DND-41 (cell line): ENCODE data around the gene RBM44.

ENCODE experiments used
- CTCF ChIP-seq: IDR thresholded peaks from 2 replicates; pipeline ENCODE4 v1.5.1; 2012; ENCODE audit warnings: borderline replicate concordance, low read length, moderate library complexity, mild to moderate bottlenecking; ENCODE audit not compliant: poor library complexity, severe bottlenecking; ENCODE audit errors: extremely low read depth
- EZH2 ChIP-seq: IDR thresholded peaks from 3 replicates; pipeline ENCODE4 v1.6.1; 2012; ENCODE audit warnings: borderline replicate concordance, low read depth, mild to moderate bottlenecking, moderate library complexity, low read length, inconsistent platforms; ENCODE audit not compliant: severe bottlenecking

DNA sequence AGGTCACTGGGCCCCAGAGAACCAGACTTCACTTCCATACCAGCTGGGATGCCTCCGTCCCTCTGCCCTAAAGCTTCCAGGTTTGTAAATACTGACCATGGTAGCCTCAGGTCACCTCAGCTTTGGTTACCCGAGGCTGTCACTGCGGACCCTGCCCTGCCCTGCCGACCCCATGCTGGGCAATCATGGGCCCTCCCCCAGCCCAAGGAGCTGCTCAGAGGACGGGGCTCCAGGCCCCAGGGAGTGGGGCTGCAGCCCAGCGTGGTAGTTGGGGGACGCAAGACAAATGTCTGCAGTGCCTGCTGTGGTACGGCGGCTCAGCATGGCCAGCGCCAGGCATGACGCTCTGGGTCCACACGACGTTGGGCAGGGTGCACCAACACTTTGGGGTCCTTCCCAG lies 86.1 kb downstream of the RBM44 start:
- TF ChIP-seq CTCF (no peak), EZH2 (no peak)
